NCI-H1417 treated with DMSO at 0.1 percent for 48 hours (cell line): ENCODE measurements around the gene PROX1.

ENCODE experiments used
- DNase-seq: peaks from one replicate; lab custom pipeline; 2025; lab: John Stamatoyannopoulos, UW

PROX1 gene, protein sequence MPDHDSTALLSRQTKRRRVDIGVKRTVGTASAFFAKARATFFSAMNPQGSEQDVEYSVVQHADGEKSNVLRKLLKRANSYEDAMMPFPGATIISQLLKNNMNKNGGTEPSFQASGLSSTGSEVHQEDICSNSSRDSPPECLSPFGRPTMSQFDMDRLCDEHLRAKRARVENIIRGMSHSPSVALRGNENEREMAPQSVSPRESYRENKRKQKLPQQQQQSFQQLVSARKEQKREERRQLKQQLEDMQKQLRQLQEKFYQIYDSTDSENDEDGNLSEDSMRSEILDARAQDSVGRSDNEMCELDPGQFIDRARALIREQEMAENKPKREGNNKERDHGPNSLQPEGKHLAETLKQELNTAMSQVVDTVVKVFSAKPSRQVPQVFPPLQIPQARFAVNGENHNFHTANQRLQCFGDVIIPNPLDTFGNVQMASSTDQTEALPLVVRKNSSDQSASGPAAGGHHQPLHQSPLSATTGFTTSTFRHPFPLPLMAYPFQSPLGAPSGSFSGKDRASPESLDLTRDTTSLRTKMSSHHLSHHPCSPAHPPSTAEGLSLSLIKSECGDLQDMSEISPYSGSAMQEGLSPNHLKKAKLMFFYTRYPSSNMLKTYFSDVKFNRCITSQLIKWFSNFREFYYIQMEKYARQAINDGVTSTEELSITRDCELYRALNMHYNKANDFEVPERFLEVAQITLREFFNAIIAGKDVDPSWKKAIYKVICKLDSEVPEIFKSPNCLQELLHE

DNA sequence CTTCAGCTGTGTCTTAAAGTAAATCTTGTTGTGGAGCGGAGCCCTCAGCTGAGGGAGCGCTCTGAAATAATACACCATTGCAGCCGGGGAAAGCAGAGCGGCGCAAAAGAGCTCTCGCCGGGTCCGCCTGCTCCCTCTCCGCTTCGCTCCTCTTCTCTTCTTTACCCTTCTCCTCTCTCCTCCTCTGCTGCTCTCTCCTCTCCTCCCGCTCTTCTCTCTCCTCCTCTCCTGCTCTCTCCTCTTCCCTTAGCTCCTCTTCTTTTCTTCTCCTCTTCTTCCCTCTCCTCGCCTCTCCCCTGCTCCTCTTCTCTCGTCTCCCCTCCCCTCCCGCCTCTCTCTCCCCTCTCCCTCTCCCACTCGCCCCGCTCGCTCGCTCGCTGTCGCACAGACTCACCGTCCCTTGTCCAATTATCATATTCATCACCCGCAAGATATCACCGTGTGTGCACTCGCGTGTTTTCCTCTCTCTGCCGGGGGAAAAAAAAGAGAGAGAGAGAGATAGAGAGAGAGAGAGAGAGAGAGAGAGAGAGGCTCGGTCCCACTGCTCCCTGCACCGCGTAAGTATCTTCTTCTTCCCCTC is at the start of gene PROX1:
Gene PROX1, plus strand, starts transcription at position 47 of the 580 bp plus-strand sequence. CDS start 8,563 bp downstream, outside the sequence.
- peak; percentile 73 for DNase-seq

DNA sequence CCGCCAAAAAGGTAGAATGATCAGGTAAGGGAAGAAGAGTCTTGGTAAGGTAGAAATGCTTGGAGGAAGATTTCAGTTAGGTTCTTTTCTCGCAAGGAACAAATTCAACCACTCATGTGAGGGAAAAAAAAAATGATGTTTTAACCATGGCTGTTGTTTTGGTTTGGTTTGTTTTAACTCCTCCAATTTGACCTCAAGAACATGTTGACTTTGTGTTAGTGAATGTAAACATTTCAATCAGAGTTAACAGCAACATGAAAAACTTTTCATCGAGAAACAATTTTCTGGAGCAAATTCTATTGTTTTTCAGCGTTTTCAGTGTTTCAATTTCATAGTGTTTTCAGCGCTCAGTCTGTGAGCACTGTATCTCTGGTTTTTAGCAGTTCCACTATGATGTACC is 49.0 kb upstream of the PROX1 start:
- no peak for DNase-seq

DNA sequence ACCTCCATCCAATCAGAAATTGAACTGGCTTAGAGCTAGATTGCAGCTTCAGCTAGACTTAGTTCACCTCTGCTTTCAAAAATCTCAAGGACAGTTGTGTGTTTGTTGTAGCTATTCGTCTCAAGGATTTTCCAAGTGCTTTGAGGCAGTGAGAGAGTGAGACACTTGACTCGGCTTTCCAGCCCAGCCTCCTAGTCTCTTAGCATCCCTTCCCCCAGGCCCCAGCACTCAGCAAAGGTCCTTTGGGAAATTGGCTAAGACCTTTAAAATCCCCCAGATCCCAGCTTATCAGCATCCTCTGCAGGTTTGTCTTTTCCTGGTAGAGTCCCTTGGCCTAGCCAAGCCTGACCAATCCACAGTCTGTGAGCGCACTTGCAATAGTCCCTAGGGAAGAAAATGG is 47.9 kb upstream of the PROX1 start:
- no peak for DNase-seq

DNA sequence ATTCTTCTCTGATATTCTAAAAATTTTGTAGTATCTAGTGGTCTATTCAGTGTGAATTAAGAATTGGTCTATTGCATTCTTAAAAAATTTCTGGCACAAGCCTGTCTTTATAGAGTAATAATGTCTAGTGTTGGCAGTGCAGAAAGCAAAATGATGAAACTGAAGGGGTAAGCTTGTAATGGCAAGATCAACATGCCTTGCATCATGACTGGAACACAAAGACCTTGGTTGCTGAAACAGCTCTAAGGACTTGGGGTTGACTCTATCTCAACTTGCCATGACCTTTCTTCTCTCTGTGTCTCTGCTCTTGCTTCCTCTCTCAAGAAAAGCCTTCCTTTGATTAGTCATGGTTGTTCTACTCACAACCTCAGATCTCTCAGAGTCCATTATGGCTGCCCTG is 46.8 kb upstream of the PROX1 start:
- DNase-seq = no peak

DNA sequence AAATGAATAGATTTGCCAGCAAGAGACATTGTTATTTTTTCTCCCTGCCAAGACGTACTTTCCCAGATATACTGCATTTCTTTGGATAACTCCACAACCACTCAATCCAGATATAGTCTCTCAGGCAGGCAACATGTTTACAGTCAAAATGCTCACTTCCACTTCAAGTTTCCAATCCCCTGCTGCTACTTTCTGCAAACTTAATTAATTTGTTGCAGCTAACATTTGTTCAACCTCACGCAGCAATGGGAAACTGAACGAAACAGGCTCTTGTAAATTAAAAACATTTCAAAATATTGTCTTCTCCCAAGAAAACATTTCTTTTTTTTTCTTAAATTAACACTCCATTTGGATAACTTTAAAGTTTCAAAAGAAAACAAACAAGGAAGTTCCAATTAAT is 45.7 kb upstream of the PROX1 start:
- no peak for DNase-seq

DNA sequence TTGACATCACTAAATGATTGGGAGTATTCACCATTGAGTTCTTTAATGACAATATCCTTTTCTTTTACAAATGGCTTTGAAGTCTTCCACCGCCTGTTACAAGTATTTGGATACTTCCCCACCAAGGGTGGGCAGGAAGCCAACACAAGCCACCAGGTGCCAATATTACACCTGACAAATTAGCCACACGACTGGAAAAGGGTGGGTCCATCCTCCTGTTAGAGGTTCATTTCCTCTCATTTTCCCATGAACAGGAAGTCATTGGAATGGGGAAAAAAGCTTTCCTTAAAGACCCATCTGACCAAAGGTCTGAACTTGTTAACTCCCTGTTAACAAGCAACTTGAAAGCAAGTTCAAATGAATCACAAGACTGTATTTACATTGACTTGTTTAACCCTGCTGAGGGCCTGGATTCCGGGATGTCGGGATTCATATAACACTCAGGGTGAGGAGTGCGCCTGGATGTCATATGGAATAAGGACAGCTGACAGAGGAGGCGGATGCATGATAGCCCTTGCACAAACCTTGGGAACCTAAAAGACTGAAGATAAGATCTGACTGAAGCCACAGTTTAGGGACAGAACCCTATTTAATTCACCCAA is 40.5 kb upstream of the PROX1 start:
- DNase-seq = no peak

DNA sequence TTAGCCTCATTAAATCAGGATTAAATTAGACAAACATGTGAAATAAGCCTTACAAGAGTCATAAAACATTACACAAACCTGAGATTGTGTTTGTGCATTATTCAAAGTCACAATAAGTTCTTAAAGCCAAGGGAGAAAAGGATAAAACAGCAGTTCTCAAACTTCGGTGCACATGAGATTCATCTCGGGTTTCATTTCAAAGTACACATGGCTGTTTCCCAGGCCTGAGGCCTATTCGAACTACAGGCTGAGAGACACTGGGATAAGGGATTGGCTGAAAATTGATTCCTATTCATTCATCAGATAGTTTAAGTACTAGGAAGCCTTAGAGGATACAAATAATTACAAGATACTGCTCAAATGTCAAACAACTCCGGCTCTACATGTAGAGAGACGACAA is 35.9 kb upstream of the PROX1 start:
- DNase-seq = no peak

DNA sequence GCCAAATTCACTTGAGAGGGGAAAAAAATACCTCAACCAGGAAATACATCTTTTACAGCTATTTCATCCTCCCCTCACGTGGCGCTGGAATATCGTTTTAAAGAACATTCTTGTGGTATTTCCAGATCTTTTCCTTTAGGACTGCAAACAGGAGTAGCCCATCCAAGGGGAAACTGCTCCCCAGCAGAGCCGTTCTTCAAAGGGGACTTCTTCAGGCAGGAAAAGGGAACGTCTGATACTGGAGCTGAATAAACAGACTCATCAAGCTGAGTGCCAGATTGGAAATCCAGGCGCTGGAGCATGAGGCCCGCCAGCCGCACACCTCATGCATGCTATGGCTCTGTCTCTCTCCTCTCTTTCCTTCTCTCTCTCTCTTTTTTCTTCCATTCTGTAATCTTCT is 34.0 kb upstream of the PROX1 start:
- DNase-seq = no peak

DNA sequence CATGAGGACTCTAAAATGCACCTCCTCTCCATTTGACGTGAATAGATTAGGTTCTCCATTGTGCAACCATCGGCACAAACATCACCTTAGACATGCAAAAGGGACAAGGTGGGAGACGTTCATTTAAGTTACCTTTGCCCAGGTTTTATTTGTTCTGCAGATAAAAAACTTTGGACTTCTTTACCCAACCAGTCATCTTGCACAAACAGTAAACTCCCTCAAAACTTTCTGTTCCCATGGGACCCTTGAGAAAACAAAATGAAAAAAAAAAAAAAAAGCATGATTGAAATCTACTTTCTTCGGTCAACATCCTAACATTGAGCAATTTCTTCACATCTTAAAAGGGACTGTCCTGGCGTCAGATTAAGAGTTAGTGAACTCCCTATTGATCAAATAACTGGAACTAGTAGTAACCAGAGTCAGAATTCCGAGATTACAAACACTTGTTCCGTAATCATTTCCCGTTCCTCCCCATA is 31.4 kb upstream of the PROX1 start:
- no peak for DNase-seq

DNA sequence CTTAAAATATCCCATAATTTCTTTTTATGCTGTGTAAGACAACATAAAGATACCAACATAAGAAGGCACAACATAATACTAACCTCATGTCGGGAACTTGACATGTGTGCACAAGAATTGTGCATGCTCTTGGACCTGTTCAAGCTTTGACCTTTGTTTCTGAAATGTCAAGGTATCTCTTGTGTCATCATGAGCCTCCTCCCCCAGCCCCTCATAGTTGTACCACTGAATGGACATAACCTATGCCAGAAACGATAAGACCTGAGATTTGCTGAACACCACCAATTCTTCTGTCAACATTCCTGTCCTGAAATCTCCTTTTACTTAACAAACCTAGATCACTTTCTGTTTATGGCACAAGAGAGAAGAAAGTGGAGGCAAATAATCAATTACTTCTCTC is 29.4 kb upstream of the PROX1 start:
- no peak for DNase-seq

DNA sequence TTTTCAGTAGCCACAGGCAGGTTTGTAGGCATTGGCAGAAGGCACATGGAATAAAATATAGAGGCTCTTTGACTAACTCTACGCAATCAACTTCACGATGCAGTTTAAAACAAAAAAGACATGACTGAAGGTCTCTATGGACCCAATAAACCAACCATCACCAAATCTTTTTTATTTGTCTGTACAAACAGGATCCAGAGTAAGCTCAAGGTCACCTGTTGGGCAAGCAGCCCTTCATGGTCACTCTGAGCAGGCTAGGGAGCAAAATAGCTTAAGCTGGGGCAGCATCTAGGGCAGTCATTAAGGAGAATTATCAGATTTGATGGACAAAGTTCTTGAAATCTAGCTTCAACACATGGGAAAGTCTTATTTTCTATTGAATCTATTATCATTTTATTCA is 26.8 kb upstream of the PROX1 start:
- DNase-seq = no peak

DNA sequence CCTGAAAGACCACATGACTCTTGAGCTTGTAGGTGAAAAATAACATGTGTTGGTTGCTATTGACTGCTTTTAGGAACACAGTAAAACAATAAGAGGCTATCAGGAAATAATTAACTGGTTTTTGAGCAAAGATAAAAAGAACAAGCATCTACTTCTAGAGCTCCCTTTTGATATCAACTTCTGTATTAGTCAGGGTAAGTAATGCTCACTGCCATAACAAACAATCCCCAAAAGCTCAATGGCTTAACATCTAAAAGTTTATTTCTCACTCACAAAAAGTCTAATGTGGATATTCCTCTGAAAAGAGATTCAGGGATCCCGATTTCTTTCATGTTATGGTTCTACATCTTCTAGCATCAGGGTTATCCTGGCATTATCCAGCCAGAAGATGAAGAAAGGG is 25.3 kb upstream of the PROX1 start:
- no peak for DNase-seq

DNA sequence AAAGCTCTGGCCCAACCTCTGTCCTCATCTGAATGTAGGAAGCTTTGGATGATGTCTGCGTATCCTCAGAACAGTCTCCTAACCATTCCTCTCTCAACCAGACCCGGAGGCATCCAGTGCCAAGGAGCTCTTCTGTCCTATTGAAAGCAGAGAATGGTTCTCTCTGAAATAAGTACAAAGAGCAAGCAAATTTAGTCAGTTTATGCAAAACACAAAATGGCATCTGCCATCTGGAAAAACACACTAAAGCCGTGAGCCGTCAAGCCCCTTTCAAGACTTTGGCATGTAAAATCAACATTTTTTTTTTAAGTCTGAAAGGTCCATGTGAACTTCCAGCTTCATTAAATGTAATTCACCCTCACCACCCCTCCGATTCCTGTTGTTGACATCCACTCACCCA is 21.7 kb upstream of the PROX1 start:
- DNase-seq = no peak

DNA sequence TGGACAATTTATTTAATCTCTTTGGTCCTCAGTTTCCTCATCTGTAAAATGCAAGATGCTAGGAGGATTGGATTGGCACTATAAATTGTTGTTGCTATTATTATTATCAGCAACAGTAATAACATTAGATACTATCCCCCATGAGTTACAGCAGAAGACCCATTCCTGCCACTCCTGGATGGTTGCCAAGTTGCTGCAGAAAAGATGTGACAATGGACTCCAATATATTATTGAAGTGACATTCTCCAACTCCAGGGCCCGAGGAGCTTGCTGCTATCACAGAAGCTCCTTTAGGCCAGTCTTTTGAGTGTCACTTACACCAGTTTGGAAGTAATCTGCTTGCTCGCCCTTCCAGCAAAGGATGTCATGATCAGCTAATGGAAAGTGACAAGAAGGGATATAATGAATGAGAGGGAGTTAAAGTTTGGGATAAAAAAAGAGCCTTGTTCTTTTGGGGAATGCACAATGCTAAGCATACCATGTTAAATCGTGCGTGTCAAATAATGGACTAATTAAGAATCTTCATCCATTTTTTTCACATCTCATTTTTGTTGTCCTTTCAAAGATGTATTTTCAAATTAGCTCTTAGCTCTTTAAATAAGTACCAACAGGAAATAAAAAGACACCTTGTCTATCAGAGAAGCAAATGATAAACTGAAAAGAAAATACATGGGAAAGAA is 19.5 kb upstream of the PROX1 start:
- DNase-seq = no peak

DNA sequence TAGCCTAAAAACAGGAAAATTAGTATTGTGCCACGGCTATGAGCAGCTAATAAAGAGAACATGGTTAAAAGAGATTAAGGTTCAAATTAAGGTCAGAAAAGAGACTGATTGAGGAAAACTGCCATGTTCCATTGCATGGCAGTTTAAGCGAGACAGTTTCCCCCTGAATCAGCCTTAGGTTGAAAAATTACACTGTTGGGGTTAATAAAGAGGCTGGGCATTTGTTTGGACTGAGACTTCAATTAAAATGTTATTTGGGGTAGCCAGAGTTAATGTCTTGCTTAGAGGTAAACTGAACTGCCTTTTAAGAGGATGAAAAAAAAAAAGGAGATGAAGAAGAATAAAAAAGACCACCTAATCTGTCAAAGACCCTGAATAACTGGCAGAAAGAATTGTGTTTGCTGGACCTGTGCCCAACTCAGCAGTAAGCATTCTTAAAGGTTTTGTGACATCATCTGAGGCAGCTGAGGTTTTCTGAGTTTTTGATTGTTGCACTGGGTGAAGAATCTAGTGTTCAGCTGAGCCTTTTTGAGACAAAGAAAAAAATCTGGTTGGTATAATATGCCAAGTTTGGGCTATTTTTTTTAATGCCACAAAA is 17.7 kb upstream of the PROX1 start:
- no peak for DNase-seq

DNA sequence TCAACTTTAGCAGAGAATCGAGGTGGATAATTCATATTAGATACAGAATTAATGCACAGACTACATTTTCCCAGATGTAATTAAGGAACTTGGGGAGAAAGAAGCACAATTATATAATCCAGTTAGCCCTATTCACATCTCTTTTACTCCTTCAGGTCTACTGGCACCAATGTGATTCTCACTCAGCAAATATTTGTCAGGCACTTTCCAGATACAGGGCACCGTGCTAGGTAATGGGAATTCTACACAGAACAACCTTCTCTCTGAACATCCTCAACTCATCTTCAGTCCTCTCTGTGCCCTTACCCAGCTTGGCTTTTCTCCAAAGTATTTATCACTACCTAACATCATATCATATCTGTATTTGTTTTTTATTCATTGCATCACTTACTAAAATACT is 15.6 kb upstream of the PROX1 start:
- DNase-seq = no peak

DNA sequence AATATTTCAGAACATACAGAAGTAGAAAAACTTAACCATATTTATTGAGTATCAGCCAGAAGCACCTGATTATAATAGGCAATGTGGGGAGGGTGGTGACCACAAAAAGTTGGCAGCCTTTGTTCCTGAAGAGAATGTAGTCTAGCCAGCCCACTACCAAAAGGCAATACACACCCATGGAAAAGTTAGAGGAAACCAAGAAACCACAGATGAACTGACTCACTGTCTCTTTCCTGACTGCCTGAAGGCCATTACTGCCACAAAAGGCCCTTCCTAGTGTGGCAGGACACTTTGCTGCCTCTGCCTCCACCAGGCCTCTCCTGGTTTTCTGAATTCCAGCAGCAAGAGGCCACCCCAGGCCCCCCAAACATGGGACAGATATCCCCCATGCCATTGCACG is 14.6 kb upstream of the PROX1 start:
- DNase-seq = no peak

DNA sequence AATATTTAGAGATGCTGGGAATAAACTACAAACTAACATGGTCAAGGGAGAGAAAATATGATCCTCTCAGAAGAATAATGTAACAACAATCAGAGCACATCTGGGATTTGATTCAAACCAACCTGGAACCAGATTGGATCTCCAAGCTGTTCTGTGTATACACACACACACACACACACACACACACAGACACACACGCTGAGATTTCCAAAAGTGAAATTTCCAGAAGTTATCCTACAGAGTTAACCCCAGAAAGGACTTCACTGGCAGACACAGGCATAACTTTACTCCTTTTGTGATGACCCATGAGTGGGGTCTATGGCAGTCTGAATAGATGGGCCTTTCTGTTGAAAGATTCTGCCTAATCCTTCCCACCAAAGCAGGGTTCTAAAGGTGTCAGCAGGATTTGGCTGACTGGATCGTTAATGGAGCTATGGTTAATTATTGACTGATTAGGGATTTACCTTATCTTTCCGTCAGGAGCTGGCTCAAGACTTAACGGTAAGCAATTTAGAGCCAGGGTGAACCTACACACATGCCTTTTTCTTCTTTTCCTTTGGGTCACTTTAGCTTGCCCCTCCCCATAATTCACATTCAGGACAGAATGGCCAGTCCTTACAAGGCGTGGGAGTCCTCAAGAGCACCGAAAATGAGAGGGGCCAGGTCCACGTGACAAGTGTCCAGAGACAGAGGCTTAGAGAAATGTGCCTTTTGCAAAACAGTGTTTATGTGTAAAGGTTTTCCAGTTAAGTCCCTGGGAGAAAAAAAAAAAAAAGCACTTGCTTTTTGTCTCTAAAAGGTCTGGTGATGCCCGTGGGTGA is 10.9 kb upstream of the PROX1 start:
- no peak for DNase-seq

DNA sequence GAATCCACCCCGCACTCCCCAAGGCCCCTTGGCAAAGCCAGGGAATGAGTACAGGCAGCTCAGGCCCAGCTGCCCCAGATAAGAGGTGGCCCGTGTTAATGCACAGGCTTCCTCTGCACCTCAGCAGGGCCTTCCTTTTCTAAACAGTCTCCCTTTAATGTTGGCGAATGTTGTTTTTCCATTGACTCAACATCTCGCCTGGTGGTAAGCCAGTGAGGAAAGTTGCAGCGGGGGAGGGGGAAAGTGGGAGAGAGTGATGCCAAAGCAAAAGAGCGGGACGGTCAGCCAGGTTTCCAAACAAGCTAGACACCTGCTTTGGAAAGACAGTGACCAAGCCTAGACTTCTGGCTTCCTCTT is 10.3 kb upstream of the PROX1 start:
- DNase-seq = no peak

DNA sequence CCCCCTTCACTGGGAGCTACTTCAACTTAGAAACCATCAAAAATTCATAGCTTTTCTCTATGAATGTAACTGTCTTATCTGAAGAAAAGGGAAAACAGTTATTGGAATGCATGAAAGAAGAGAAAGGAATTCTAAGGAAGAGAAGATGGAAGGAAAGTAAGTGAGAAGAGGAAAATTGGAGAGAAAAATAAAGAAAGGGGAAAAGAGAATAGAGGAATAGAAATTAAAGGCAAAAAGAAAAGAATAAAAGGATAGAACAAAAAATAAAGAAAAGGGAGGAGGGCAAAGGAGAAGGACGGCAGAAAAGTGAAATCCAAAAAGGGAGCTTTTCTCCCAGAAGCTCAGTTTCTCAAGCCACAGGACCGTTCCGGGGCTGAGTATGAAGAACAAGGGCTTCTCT is 9.9 kb upstream of the PROX1 start:
- no peak for DNase-seq
